ENCODE data around the gene ACOX3.
"Not testable (repeated sequence)": the region's sequence is repeated elsewhere in the genome, so short reads cannot be mapped to it uniquely, and the experiment has no call there.

Gene ACOX3

GRCh38 chr4:8427262-8427661 is 13.3 kb downstream of the ACOX3 start:
- H3K36me3 ChIP-seq (ENCODE audit: insufficient read depth, low read length): no peaks in the 10 kb centered on the region
- peak overlapping the region; percentile 71 for H3K9ac ChIP-seq (ENCODE audit: low read length)
- H3K9me3 ChIP-seq (ENCODE audit: low read length): no peaks in the 10 kb centered on the region
- peak overlapping the region; percentile 43 to 96 for H3K4me3 ChIP-seq (ENCODE audit: low read depth in 1 of 2, low read length in 2 of 2)
- H3K27ac ChIP-seq (ENCODE audit: low read depth, low read length): no peak overlapping the region
- peaks cover 24% of the 10 kb centered on the region for H3K4me1 ChIP-seq (ENCODE audit: insufficient read depth, low read length)
- H3K27me3 ChIP-seq (ENCODE audit: control insufficient read depth in 1 of 2, insufficient read depth in 2 of 2, low read length in 2 of 2): no peaks in the 10 kb centered on the region

- H3K27ac ChIP-seq (ENCODE audit: low read depth, low read length): no peak overlapping the region
- H3K9ac ChIP-seq (ENCODE audit: low read length): no peak overlapping the region
- no peaks in the 10 kb centered on the region for H3K9me3 ChIP-seq (ENCODE audit: low read length)
- H3K4me3 ChIP-seq (ENCODE audit: low read depth in 1 of 2, low read length in 2 of 2): no peak overlapping the region
- H3K27me3 ChIP-seq (ENCODE audit: control insufficient read depth in 1 of 2, insufficient read depth in 2 of 2, low read length in 2 of 2): no peaks in the 10 kb centered on the region
- H3K4me1 ChIP-seq (ENCODE audit: insufficient read depth, low read length): peaks cover 26% of the 10 kb centered on the region
- H3K36me3 ChIP-seq (ENCODE audit: insufficient read depth, low read length): no peaks in the 10 kb centered on the region
Measured at GRCh38 chr4:8422786-8423185, 17.7 kb downstream of the ACOX3 start.

- no peaks in the 10 kb centered on the region for H3K36me3 ChIP-seq (ENCODE audit: insufficient read depth, low read length)
- H3K4me3 ChIP-seq (ENCODE audit: low read depth in 1 of 2, low read length in 2 of 2): no peak overlapping the region
- no peaks in the 10 kb centered on the region for H3K9me3 ChIP-seq (ENCODE audit: low read length)
- peaks cover 22% of the 10 kb centered on the region for H3K4me1 ChIP-seq (ENCODE audit: insufficient read depth, low read length)
- H3K27ac ChIP-seq (ENCODE audit: low read depth, low read length): no peak overlapping the region
- H3K27me3 ChIP-seq (ENCODE audit: control insufficient read depth in 1 of 2, insufficient read depth in 2 of 2, low read length in 2 of 2): no peaks in the 10 kb centered on the region
- H3K9ac ChIP-seq (ENCODE audit: low read length): no peak overlapping the region
Measured at GRCh38 chr4:8422327-8422726, 18.2 kb downstream of the ACOX3 start.

- H3K9ac ChIP-seq (ENCODE audit: low read length); H3K9me3 ChIP-seq (ENCODE audit: low read length); H3K4me1 ChIP-seq (ENCODE audit: insufficient read depth, low read length); H3K36me3 ChIP-seq (ENCODE audit: insufficient read depth, low read length); H3K27me3 ChIP-seq (ENCODE audit: control insufficient read depth in 1 of 2, insufficient read depth in 2 of 2, low read length in 2 of 2); H3K4me3 ChIP-seq (ENCODE audit: low read depth in 1 of 2, low read length in 2 of 2); H3K27ac ChIP-seq (ENCODE audit: low read depth, low read length): not testable (repeated sequence)
Measured at GRCh38 chr4:8420151-8420550, 20.4 kb downstream of the ACOX3 start.

GRCh38 chr4:8419222-8420041 is 21.1 kb downstream of the ACOX3 start:
- Histone ChIP-seq H3K9ac (ENCODE audit: low read length) (no peak overlapping the region), H3K9me3 (ENCODE audit: low read length) (no peaks in the 10 kb centered on the region), H3K4me3 (ENCODE audit: low read depth in 1 of 2, low read length in 2 of 2) (no peak overlapping the region), H3K27ac (ENCODE audit: low read depth, low read length) (no peak overlapping the region), H3K27me3 (ENCODE audit: control insufficient read depth in 1 of 2, insufficient read depth in 2 of 2, low read length in 2 of 2) (no peaks in the 10 kb centered on the region), H3K36me3 (ENCODE audit: insufficient read depth, low read length) (peaks cover 14% of the 10 kb centered on the region), H3K4me1 (ENCODE audit: insufficient read depth, low read length) (peaks cover 8% of the 10 kb centered on the region)

- H3K27me3 ChIP-seq (ENCODE audit: control insufficient read depth in 1 of 2, insufficient read depth in 2 of 2, low read length in 2 of 2): no peaks in the 10 kb centered on the region
- H3K27ac ChIP-seq (ENCODE audit: low read depth, low read length): no peak overlapping the region
- H3K9ac ChIP-seq (ENCODE audit: low read length): no peak overlapping the region
- H3K9me3 ChIP-seq (ENCODE audit: low read length): no peaks in the 10 kb centered on the region
- no peak overlapping the region for H3K4me3 ChIP-seq (ENCODE audit: low read depth in 1 of 2, low read length in 2 of 2)
- H3K4me1 ChIP-seq (ENCODE audit: insufficient read depth, low read length): peaks cover 8% of the 10 kb centered on the region
- H3K36me3 ChIP-seq (ENCODE audit: insufficient read depth, low read length): peaks cover 33% of the 10 kb centered on the region
Measured at GRCh38 chr4:8417071-8417614, 23.4 kb downstream of the ACOX3 start.

- no peak overlapping the region for H3K9ac ChIP-seq (ENCODE audit: low read length)
- no peaks in the 10 kb centered on the region for H3K27me3 ChIP-seq (ENCODE audit: control insufficient read depth in 1 of 2, insufficient read depth in 2 of 2, low read length in 2 of 2)
- no peak overlapping the region for H3K4me3 ChIP-seq (ENCODE audit: low read depth in 1 of 2, low read length in 2 of 2)
- H3K9me3 ChIP-seq (ENCODE audit: low read length): no peaks in the 10 kb centered on the region
- no peak overlapping the region for H3K27ac ChIP-seq (ENCODE audit: low read depth, low read length)
- peaks cover 44% of the 10 kb centered on the region for H3K36me3 ChIP-seq (ENCODE audit: insufficient read depth, low read length)
- H3K4me1 ChIP-seq (ENCODE audit: insufficient read depth, low read length): peaks cover 8% of the 10 kb centered on the region
Measured at GRCh38 chr4:8414377-8414776, 26.1 kb downstream of the ACOX3 start.

GRCh38 chr4:8412288-8412687 is 28.2 kb downstream of the ACOX3 start:
- Histone ChIP-seq H3K9me3 (ENCODE audit: low read length) (no peaks in the 10 kb centered on the region), H3K36me3 (ENCODE audit: insufficient read depth, low read length) (peaks cover 63% of the 10 kb centered on the region)

GRCh38 chr4:8411351-8412180 is 29.0 kb downstream of the ACOX3 start:
- no peaks in the 10 kb centered on the region for H3K27me3 ChIP-seq (ENCODE audit: control insufficient read depth in 1 of 2, insufficient read depth in 2 of 2, low read length in 2 of 2)
- H3K27ac ChIP-seq (ENCODE audit: low read depth, low read length): no peak overlapping the region
- H3K36me3 ChIP-seq (ENCODE audit: insufficient read depth, low read length): peaks cover 63% of the 10 kb centered on the region
- peaks cover 10% of the 10 kb centered on the region for H3K4me1 ChIP-seq (ENCODE audit: insufficient read depth, low read length)
- no peak overlapping the region for H3K9ac ChIP-seq (ENCODE audit: low read length)
- H3K9me3 ChIP-seq (ENCODE audit: low read length): no peaks in the 10 kb centered on the region
- H3K4me3 ChIP-seq (ENCODE audit: low read depth in 1 of 2, low read length in 2 of 2): no peak overlapping the region

More at GRCh38 chr4:8412288-8412687, 28.2 kb downstream of the ACOX3 start:
- Histone ChIP-seq H3K27me3 (ENCODE audit: control insufficient read depth in 1 of 2, insufficient read depth in 2 of 2, low read length in 2 of 2) (no peaks in the 10 kb centered on the region), H3K9ac (ENCODE audit: low read length) (no peak overlapping the region), H3K27ac (ENCODE audit: low read depth, low read length) (no peak overlapping the region), H3K4me3 (ENCODE audit: low read depth in 1 of 2, low read length in 2 of 2) (no peak overlapping the region), H3K4me1 (ENCODE audit: insufficient read depth, low read length) (peaks cover 10% of the 10 kb centered on the region)

- no peaks in the 10 kb centered on the region for H3K27me3 ChIP-seq (ENCODE audit: control insufficient read depth in 1 of 2, insufficient read depth in 2 of 2, low read length in 2 of 2)
- no peaks in the 10 kb centered on the region for H3K9me3 ChIP-seq (ENCODE audit: low read length)
- H3K4me3 ChIP-seq (ENCODE audit: low read depth in 1 of 2, low read length in 2 of 2): no peak overlapping the region
- H3K27ac ChIP-seq (ENCODE audit: low read depth, low read length): no peak overlapping the region
- no peak overlapping the region for H3K9ac ChIP-seq (ENCODE audit: low read length)
- H3K4me1 ChIP-seq (ENCODE audit: insufficient read depth, low read length): peaks cover 10% of the 10 kb centered on the region
- H3K36me3 ChIP-seq (ENCODE audit: insufficient read depth, low read length): peaks cover 67% of the 10 kb centered on the region
Measured at GRCh38 chr4:8410641-8411271, 29.8 kb downstream of the ACOX3 start.

GRCh38 chr4:8410066-8410625 is 30.4 kb downstream of the ACOX3 start:
- no peak overlapping the region for H3K27ac ChIP-seq (ENCODE audit: low read depth, low read length)
- H3K9me3 ChIP-seq (ENCODE audit: low read length): no peaks in the 10 kb centered on the region
- H3K9ac ChIP-seq (ENCODE audit: low read length): no peak overlapping the region
- peaks cover 10% of the 10 kb centered on the region for H3K4me1 ChIP-seq (ENCODE audit: insufficient read depth, low read length)
- H3K27me3 ChIP-seq (ENCODE audit: control insufficient read depth in 1 of 2, insufficient read depth in 2 of 2, low read length in 2 of 2): no peaks in the 10 kb centered on the region
- H3K36me3 ChIP-seq (ENCODE audit: insufficient read depth, low read length): peaks cover 70% of the 10 kb centered on the region
- no peak overlapping the region for H3K4me3 ChIP-seq (ENCODE audit: low read depth in 1 of 2, low read length in 2 of 2)
